Measurements from ENCODE around the gene ZNF697.

Gene ZNF697

DNA sequence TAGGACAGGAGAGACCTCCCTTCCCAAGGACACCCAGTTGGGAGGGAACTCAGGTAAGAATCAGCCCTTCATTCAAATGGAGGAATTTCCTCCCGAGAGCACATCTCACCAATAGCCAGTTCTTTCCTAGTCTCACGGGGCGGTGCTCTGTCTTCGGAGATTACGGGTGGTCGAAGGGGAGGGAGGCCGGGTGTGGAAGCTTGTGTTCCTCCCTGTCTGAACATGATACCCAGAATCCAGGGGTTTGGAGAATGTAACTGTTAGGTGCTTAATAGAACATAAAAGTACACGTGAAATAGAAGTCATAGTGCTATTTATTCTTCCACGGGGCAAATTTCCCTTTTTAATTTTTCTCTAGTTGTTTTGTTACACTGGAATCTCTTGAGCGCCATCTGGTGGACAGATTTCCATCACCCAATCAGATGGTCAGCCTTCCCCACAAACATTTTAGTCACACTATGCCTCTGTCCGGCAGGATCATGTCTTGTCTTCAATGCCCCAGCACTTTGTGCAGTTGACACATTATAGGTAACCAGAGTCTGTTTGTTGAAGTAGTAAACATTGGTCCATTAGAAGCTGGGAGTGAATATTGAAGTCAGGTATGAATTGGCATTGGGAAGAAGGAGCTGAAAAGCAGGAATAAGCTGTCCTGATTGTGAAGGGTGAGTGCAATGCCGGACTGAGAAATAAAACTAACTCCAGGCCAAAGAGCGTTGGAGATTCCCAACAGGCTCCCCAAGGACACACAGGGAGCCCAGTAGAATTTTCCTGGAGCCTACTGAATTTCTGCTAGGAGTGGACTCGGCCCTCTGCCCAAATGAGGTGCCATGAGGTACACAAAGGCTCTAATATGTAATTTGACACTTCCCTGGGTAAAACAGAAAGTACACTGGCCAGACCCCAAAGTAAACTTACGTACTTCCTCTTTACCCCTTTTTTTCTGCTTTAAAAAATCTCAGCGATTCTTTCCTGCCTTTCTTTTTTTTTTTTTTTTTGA, 27.6 kb upstream of the ZNF697 start:
- Mint-ChIP-seq H3K4me3 (peak overlapping the region; percentile 45), H3K36me3 (no peaks in the 10 kb centered on the region), H3K27me3 (peaks cover 25% of the 10 kb centered on the region), H3K9me3 (no peaks in the 10 kb centered on the region), H3K27ac (no peak overlapping the region), H3K4me1 (peaks cover 8% of the 10 kb centered on the region)
- peak; percentile 65 for ATAC-seq

DNA sequence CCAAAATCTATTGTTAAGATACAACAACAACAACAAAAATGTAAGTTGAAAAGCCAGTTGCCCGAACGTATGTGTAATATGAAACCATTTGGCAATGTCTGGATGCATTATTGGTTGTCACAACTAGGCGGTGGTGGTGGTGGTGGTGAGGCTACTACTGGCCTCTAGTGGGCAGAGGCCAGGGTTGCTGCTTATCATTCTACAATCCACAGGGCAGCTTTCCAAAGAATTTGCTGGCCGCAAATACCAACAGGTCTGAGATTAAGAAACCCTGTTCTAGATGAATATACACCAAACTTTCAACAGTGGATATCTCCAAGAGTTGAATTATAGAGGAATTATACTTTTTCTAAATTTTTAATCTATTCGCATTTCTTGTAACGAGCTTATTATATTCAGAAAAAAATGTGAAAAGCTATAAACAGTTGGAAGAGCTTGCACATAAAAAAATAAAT, 26.8 kb upstream of the ZNF697 start:
- ATAC-seq = peak; percentile 76
- Mint-ChIP-seq H3K4me1 (peaks cover 8% of the 10 kb centered on the region), H3K4me3 (no peak overlapping the region), H3K27ac (no peak overlapping the region), H3K27me3 (peaks cover 28% of the 10 kb centered on the region), H3K36me3 (no peaks in the 10 kb centered on the region), H3K9me3 (no peaks in the 10 kb centered on the region)

DNA sequence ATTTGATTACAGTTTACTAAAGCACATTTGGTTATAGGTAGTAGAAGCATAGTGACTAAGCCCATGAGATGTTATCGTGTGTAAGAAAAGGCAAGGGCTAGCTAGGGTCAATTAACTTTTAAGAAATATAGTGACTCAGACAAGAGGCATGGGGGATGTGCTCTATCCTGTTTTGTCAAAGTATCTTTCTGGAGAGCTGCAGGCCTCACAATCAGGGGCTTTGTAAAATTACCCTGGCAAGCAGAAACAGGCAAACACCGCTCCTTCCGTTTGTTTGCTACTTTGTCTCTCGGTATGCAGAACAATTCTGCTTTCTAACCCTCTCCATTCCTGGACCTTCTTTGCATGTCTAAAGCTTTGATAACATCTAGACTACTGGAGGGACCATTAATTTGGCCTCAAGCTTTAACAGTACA, 26.1 kb upstream of the ZNF697 start:
- H3K4me1 Mint-ChIP-seq = peaks cover 8% of the 10 kb centered on the region
- no peak for ATAC-seq
- H3K27ac Mint-ChIP-seq = no peak overlapping the region
- H3K9me3 Mint-ChIP-seq = no peaks in the 10 kb centered on the region
- H3K36me3 Mint-ChIP-seq = no peaks in the 10 kb centered on the region
- H3K27me3 Mint-ChIP-seq = peaks cover 35% of the 10 kb centered on the region
- no peak overlapping the region for H3K4me3 Mint-ChIP-seq

GRCh38 chr1:119673171-119673940, 25.3 kb upstream of the ZNF697 start:
- Mint-ChIP-seq H3K4me3 (no peak overlapping the region), H3K4me1 (peaks cover 8% of the 10 kb centered on the region), H3K27ac (no peak overlapping the region), H3K27me3 (peaks cover 35% of the 10 kb centered on the region), H3K9me3 (no peaks in the 10 kb centered on the region), H3K36me3 (no peaks in the 10 kb centered on the region)
- no peak for ATAC-seq

DNA sequence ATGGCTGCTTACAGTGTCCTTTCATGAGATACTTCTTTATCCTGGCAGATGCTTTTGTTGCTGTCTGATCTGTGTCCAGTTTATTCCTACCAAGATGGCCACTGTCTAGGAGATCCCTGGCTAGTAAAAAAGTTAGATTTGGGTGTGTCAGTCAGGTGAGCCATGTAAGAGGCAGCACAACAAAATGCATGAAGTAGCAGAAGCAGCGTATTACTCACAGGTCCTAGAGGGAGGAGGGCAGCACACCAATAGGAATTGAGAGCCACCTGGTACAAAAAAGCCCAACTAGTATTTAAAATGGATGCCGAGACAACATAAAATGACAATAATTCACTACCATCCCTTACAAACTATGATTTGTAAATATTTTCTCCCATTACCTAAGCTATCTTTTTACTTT, 22.8 kb upstream of the ZNF697 start:
- no peak for ATAC-seq
- Mint-ChIP-seq H3K4me1 (peaks cover 7% of the 10 kb centered on the region), H3K27me3 (peaks cover 42% of the 10 kb centered on the region), H3K9me3 (no peaks in the 10 kb centered on the region), H3K27ac (no peak overlapping the region), H3K36me3 (no peaks in the 10 kb centered on the region), H3K4me3 (no peak overlapping the region)

GRCh38 chr1:119667173-119667572, 19.1 kb upstream of the ZNF697 start:
- H3K27ac Mint-ChIP-seq = no peak overlapping the region
- H3K9me3 Mint-ChIP-seq = no peaks in the 10 kb centered on the region

GRCh38 chr1:119664067-119664466, 16.0 kb upstream of the ZNF697 start:
- Mint-ChIP-seq H3K36me3 (no peaks in the 10 kb centered on the region), H3K27ac (no peak overlapping the region), H3K4me3 (no peak overlapping the region), H3K9me3 (no peaks in the 10 kb centered on the region), H3K27me3 (peaks cover 31% of the 10 kb centered on the region), H3K4me1 (peaks cover 23% of the 10 kb centered on the region)
- no peak for ATAC-seq

More at GRCh38 chr1:119667173-119667572, 19.1 kb upstream of the ZNF697 start:
- ATAC-seq = no peak
- Mint-ChIP-seq H3K4me1 (peaks cover 4% of the 10 kb centered on the region), H3K4me3 (no peak overlapping the region), H3K36me3 (no peaks in the 10 kb centered on the region), H3K27me3 (peaks cover 25% of the 10 kb centered on the region)

DNA sequence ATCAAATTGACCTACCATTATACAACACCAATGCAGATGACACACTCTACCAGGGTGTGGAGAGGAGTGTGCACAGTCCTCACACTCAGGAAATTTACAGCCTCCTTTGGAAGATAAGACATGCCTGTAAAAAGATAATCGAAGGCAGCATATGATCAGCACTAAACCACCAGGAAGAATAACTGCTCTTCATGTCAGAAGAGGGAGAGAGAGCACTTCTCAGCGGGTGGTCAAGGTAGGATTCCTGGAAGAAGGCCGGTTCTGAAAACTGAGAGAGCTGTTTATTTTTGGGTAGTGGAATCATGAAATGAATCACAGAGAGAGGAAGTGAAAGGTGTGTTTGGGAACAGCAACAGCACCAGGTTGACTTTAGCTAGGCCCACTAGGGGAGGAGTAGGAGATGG, 14.0 kb upstream of the ZNF697 start:
- H3K27ac Mint-ChIP-seq = peak overlapping the region; percentile 9
- ATAC-seq = peak; percentile 61
- H3K4me1 Mint-ChIP-seq = peaks cover 23% of the 10 kb centered on the region

DNA sequence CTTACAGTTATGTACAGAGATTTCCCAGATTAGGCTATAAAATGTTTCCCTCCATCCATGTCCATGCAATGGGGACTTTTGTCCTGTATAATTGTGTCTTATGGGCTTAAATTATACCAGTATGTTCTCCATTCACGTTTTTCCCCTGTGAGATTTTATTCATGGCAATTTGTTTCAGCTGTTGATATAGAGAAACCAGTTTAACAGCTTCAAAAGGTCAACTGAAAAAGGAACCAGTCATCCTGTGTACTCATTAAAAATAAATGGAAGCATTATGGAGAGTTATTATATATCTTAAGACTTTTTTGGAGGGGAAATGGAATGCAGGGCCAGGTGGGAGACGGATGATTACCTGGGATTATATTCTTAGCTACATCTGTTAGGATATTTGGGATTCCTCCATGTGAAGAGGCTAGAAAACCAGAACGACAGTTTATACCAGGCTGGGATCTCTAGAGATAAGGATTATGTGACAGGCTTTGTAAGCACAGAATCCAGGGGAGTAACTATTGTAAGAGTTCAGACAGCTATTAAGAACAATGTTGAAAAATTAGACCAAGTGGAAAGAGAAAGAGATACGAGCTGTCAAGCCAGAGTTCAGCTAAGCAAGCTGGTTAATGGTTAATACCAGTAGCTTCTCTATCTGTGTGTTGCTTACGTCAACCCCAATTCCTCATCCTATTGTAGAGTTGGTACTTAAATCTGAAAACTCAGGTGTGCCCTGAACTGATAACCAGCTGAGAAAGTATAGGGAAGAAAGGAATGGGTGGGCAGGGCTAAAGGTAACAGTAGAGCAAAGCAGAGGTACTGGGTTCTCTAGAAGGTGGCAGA, 12.4 kb upstream of the ZNF697 start:
- no peak for ATAC-seq
- Mint-ChIP-seq H3K27ac (no peak overlapping the region), H3K9me3 (no peaks in the 10 kb centered on the region), H3K4me1 (peaks cover 23% of the 10 kb centered on the region), H3K4me3 (no peak overlapping the region), H3K36me3 (no peaks in the 10 kb centered on the region), H3K27me3 (peaks cover 17% of the 10 kb centered on the region)

More for the DNA sequence above, 14.0 kb upstream of the ZNF697 start:
- Mint-ChIP-seq H3K36me3 (no peaks in the 10 kb centered on the region), H3K4me3 (no peak overlapping the region), H3K9me3 (no peaks in the 10 kb centered on the region), H3K27me3 (peaks cover 31% of the 10 kb centered on the region)

DNA sequence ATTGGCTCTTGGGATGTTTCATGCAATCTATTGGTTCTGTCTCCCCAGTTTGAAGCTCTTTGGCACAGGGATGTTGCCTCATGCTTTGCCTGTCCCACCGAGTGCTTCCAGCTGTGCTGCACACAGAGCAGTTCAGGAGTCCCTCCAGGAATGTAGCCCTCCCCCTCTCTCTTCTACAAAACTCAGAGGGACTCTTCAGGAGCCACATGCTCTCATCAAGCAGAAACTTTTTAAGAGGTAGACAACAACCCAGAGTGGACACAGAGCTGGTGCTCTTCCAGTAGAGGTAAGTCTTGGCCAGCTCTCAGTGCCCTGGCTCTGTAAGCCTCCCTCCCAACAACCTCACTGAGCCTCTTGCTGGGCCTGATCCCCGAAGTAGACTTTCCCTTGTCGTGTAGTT, 11.6 kb upstream of the ZNF697 start:
- H3K9me3 Mint-ChIP-seq = no peaks in the 10 kb centered on the region
- H3K36me3 Mint-ChIP-seq = no peaks in the 10 kb centered on the region

DNA sequence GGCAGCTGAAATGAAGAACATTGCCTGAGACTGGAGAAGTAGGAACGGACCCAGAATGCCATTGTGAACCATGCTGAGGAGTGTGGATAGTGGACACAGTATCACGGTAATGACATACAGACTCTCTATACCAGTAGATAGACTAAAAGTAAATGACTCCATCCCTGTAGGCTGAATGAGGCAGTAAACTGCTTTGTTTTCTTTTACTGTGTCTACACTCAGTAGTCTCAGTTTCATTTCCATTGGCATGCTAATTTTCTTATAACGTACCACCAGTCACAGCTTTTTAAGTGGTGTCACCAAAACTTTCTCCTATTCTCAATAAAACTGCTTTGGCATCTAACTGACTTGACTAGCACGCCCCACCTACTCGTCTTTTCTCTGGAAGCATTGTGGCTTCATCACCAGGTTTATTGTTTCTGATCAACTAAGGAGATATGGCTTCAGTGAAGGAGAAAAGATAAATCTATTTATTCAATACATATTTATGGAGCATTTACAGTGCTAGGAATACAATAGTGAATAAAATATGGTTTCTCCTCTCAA, 8.4 kb upstream of the ZNF697 start:
- peaks cover 14% of the 10 kb centered on the region for H3K4me1 Mint-ChIP-seq
- ATAC-seq = peak; percentile 22
- H3K9me3 Mint-ChIP-seq = no peaks in the 10 kb centered on the region
- peaks cover 47% of the 10 kb centered on the region for H3K27me3 Mint-ChIP-seq
- H3K36me3 Mint-ChIP-seq = no peaks in the 10 kb centered on the region
- H3K4me3 Mint-ChIP-seq = no peak overlapping the region
- H3K27ac Mint-ChIP-seq = no peak overlapping the region

More for the DNA sequence above, 11.6 kb upstream of the ZNF697 start:
- Mint-ChIP-seq H3K4me3 (no peak overlapping the region), H3K27ac (no peak overlapping the region), H3K4me1 (peaks cover 23% of the 10 kb centered on the region), H3K27me3 (peaks cover 22% of the 10 kb centered on the region)
- no peak for ATAC-seq

- Mint-ChIP-seq H3K4me3 (no peak overlapping the region), H3K27ac (no peak overlapping the region), H3K36me3 (no peaks in the 10 kb centered on the region), H3K27me3 (peaks cover 53% of the 10 kb centered on the region), H3K4me1 (peaks cover 5% of the 10 kb centered on the region), H3K9me3 (no peaks in the 10 kb centered on the region)
- ATAC-seq = no peak
Observed at GRCh38 chr1:119655154-119655553, 7.1 kb upstream of the ZNF697 start.

- H3K4me1 Mint-ChIP-seq = no peaks in the 10 kb centered on the region
- no peaks in the 10 kb centered on the region for H3K9me3 Mint-ChIP-seq
- H3K27ac Mint-ChIP-seq = no peak overlapping the region
- peaks cover 57% of the 10 kb centered on the region for H3K27me3 Mint-ChIP-seq
- H3K36me3 Mint-ChIP-seq = no peaks in the 10 kb centered on the region
- ATAC-seq = no peak
- no peak overlapping the region for H3K4me3 Mint-ChIP-seq
Observed at GRCh38 chr1:119653839-119654170, 5.7 kb upstream of the ZNF697 start.

- Mint-ChIP-seq H3K36me3 (no peaks in the 10 kb centered on the region), H3K27ac (no peak overlapping the region), H3K4me3 (no peak overlapping the region), H3K27me3 (peaks cover 60% of the 10 kb centered on the region), H3K4me1 (no peaks in the 10 kb centered on the region), H3K9me3 (no peaks in the 10 kb centered on the region)
- ATAC-seq = no peak
Observed at GRCh38 chr1:119653135-119653838, 5.2 kb upstream of the ZNF697 start.

All from stimulated activated memory B cell treated with anti-CD40 and anti-IgM and Interleukin-4, amounts not matched to agents 10 μg/mL and 1 μg/mL and 100 μg/mL, for 72 hours (primary cell).